Upper lobe of right lung (tissue), 1 donor: Measurements from ENCODE around the gene ZNF226. TPM values are rescaled to one million over a fixed set of nuclear protein-coding genes. Genes with fewer than 3 reads are reported as not detected.

Experiments
- ATAC-seq: fragments of 200-7000 bp; cut with Tn5 transposase; one replicate; pipeline ENCODE4 v1.9.1; 2020; ENCODE audit warnings: mild to moderate bottlenecking, moderate library complexity
- DNase-seq: peaks from one replicate; pipeline ENCODE4 v3.0.0-alpha.2; 2020
- H3K27ac ChIP-seq: fragments of 200-600 bp; one replicate; pipeline ENCODE4 v1.8.0; 2022
- H3K27me3 ChIP-seq: fragments of 200-600 bp; one replicate; pipeline ENCODE4 v1.8.0; 2022; ENCODE audit warnings: mild to moderate bottlenecking
- H3K36me3 ChIP-seq: fragments of 200-600 bp; one replicate; pipeline ENCODE4 v1.8.0; 2022
- H3K4me1 ChIP-seq: fragments of 200-600 bp; one replicate; pipeline ENCODE4 v1.8.0; 2022
- H3K4me3 ChIP-seq: fragments of 200-600 bp; one replicate; pipeline ENCODE4 v1.8.0; 2022; ENCODE audit warnings: mild to moderate bottlenecking
- H3K9me3 ChIP-seq: fragments of 200-600 bp; one replicate; pipeline ENCODE4 v1.8.0; 2022
- CTCF ChIP-seq: fragments of 200-600 bp; IDR thresholded peaks from one replicate; pipeline ENCODE4 v1.8.0; 2022; ENCODE audit warnings: antibody characterized with exemption
- intact Hi-C: fragments of 100-400 bp; cut with DNase I; formaldehyde crosslinking; loops from one replicate; pipeline ENCODE4 v1.11.0; 2022
- total RNA-seq: library from RNA; stranded (reverse); fragmentation: NEBNext Ultra II Directional; extraction: Animal tissue kit (Norgen Biotek cat#: 25700); gene quantifications from one replicate; pipeline ENCODE4 v1.2.1, GENCODE V29; 2021
- donor health status: DM: no; HTN: yes; CAD: no; lungs with severe emphysema.

Gene ZNF226
- total RNA-seq, 1 donor from 2014 or later, result 16.8 TPM

GRCh38 chr19:44176590-44176989 lies 11.7 kb downstream of the ZNF226 start:
- no peak for ATAC-seq
- Histone ChIP-seq H3K27ac (no peak overlapping the region), H3K36me3 (peaks cover 50% of the 10 kb centered on the region), H3K27me3 (no peaks in the 10 kb centered on the region), H3K9me3 (peaks cover 87% of the 10 kb centered on the region), H3K4me3 (no peak overlapping the region), H3K4me1 (no peaks in the 10 kb centered on the region)
- no peak for DNase-seq
- intact Hi-C loops, result no loop called here
- TF ChIP-seq CTCF, result no peak

DNA sequence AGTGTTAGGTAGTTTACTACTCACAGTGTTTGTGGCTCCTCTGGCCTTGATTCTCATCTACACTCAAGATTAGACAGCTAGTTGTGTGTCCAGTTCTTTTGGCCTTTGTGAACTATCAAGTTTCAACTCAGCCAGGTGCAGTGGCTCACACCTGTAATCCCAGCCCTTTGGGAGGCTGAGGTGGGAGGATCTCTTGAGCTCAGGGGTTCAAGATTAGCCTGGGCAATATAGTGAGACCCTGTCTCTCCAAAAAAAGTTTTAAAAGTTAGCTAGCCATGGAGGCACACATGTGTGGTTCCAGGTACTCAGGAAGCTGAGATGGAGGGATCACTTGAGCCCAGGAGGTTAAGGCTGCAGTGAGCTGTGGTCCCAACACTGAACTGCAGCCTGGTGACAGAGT lies 16.1 kb downstream of the ZNF226 start:
- Histone ChIP-seq H3K27me3 (no peaks in the 10 kb centered on the region), H3K4me1 (no peaks in the 10 kb centered on the region), H3K4me3 (no peak overlapping the region), H3K36me3 (peaks cover 6% of the 10 kb centered on the region), H3K9me3 (peaks cover 57% of the 10 kb centered on the region), H3K27ac (no peak overlapping the region)
- intact Hi-C loops, result no loop called here
- ATAC-seq (no peak), DNase-seq (no peak)
- TF ChIP-seq CTCF, result no peak

- DNase-seq (no peak), ATAC-seq (no peak)
- H3K4me3 ChIP-seq, result no peak overlapping the region
- peaks cover 52% of the 10 kb centered on the region for H3K9me3 ChIP-seq
- no peak overlapping the region for H3K27ac ChIP-seq
- no peaks in the 10 kb centered on the region for H3K4me1 ChIP-seq
- no peak for TF ChIP-seq CTCF
- no peaks in the 10 kb centered on the region for H3K27me3 ChIP-seq
- no peaks in the 10 kb centered on the region for H3K36me3 ChIP-seq
- intact Hi-C loops, result no loop called here
Measured at GRCh38 chr19:44182145-44182544, 17.2 kb downstream of the ZNF226 start.

DNA sequence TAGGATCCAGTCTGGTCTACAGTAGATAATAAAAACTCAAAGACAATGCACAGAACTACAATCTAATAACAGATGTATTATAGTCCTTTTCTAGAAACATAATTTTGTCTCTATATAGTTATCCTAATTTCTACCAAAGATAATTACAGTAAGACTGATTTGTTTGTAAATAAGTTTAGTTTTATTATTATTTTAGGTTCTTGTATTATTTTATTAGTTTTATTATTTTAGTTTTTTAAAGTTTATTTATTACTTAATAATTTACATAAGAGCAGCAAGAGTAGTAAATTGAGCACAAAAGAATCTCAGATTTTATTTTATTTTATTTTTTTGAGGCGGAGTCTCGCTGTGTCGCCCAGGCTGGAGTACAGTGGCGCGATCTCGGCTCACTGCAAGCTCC lies 25.1 kb downstream of the ZNF226 start:
- no peaks in the 10 kb centered on the region for H3K27me3 ChIP-seq
- ATAC-seq, result no peak
- no peaks in the 10 kb centered on the region for H3K4me1 ChIP-seq
- H3K27ac ChIP-seq, result no peak overlapping the region
- H3K36me3 ChIP-seq, result no peaks in the 10 kb centered on the region
- DNase-seq, result no peak
- no peak overlapping the region for H3K4me3 ChIP-seq
- TF ChIP-seq CTCF, result no peak
- intact Hi-C loops, result no loop called here
- H3K9me3 ChIP-seq, result peaks cover 25% of the 10 kb centered on the region

- Histone ChIP-seq H3K4me3 (no peak overlapping the region), H3K4me1 (no peaks in the 10 kb centered on the region), H3K27me3 (no peaks in the 10 kb centered on the region), H3K36me3 (no peaks in the 10 kb centered on the region), H3K9me3 (peaks cover 25% of the 10 kb centered on the region), H3K27ac (no peak overlapping the region)
- intact Hi-C loops, result no loop called here
- TF ChIP-seq CTCF, result no peak
- no peak for ATAC-seq
- DNase-seq, result no peak
Measured at GRCh38 chr19:44192127-44192526, 27.2 kb downstream of the ZNF226 start.

- no peak for TF ChIP-seq CTCF
- ATAC-seq (no peak), DNase-seq (no peak)
- Histone ChIP-seq H3K4me3 (no peak overlapping the region), H3K4me1 (no peaks in the 10 kb centered on the region), H3K36me3 (no peaks in the 10 kb centered on the region), H3K27me3 (no peaks in the 10 kb centered on the region), H3K27ac (no peak overlapping the region), H3K9me3 (peaks cover 24% of the 10 kb centered on the region)
- intact Hi-C loops, result no loop called here
Measured at GRCh38 chr19:44196772-44197171, 31.9 kb downstream of the ZNF226 start.
